NT2/D1 (cell line): ENCODE results near the gene NDUFAF2.

Experiments
- SUZ12 ChIP-seq: IDR thresholded peaks from 2 replicates; pipeline ENCODE4 v1.6.1; 2011; ENCODE audit not compliant: insufficient read length, insufficient read depth; ENCODE audit errors: extremely low read depth
- YY1 ChIP-seq: IDR thresholded peaks from 2 replicates; pipeline ENCODE4 v1.6.1; 2011; ENCODE audit not compliant: insufficient read length, insufficient read depth
- ZNF274 ChIP-seq: IDR thresholded peaks from 2 replicates; pipeline ENCODE4 v1.6.1; 2011; ENCODE audit warnings: mild to moderate bottlenecking, low read depth, low read length

DNA sequence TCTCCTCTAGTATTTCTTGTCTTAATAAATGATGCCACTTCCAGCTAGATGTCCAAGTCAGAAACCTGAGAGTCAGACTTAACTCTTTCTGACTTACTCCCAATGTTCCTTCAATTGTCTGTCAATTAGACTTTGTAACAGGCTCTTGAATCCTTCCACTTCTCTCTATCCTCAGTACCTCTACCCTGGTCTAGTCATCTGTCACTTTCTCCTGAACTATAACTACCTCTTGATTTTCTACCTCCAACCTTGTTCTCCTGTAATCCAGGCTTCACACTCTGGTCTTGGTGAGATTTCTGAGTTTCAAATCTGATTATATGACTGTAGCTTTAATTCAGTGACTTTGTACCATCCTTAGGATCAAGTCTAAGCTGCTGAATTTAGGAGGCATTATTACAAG is 64.9 kb downstream of the NDUFAF2 start:
- TF ChIP-seq SUZ12 (no peak), YY1 (no peak), ZNF274 (no peak)
